Psoas muscle (tissue), 8 donors: ENCODE data around the gene REEP1. TPM values are rescaled to one million over a fixed set of nuclear protein-coding genes. Genes with fewer than 3 reads are reported as not detected.
A peak's percentile ranks its signal among the peaks of the same experiment; 100 is the strongest.

ENCODE experiments used
- ATAC-seq, 4 donors: fragments of 200-7000 bp; cut with Tn5 transposase; one replicate each; pipeline ENCODE4 v1.9.1; 2020; ENCODE audit warnings: moderate library complexity in 3 of 4, mild to moderate bottlenecking in 2 of 4
- DNase-seq, 2 donors: peaks; one replicate each; pipeline ENCODE4 v3.0.0-alpha.2; 2020
- H3K27ac ChIP-seq: fragments of 200-600 bp; one replicate; pipeline ENCODE4 v1.8.0; 2022
- H3K27me3 ChIP-seq, 3 donors: fragments of 200-600 bp in 1 of 3; one replicate each; pipeline versions ENCODE4 v1.6.1 to v1.8.0; 2013 to 2022; ENCODE audit warnings: low read length in 2 of 3, mild to moderate bottlenecking in 2 of 3, moderate library complexity in 1 of 3; ENCODE audit not compliant: insufficient read depth in 3 of 3
- H3K36me3 ChIP-seq, 2 donors: fragments of 200-600 bp in 1 of 2; one replicate each; pipeline versions ENCODE4 v1.6.1 to v1.8.0; 2013 to 2022; ENCODE audit warnings: low read depth in 1 of 2, mild to moderate bottlenecking in 1 of 2, moderate library complexity in 1 of 2; ENCODE audit not compliant: insufficient read depth in 1 of 2
- H3K4me1 ChIP-seq: fragments of 200-600 bp; one replicate; pipeline ENCODE4 v1.8.0; 2022
- H3K4me3 ChIP-seq: fragments of 200-600 bp; one replicate; pipeline ENCODE4 v1.8.0; 2022; ENCODE audit warnings: mild to moderate bottlenecking
- H3K9me3 ChIP-seq: fragments of 200-600 bp; one replicate; pipeline ENCODE4 v1.8.0; 2022
- WGBS, 3 donors: extraction: QIAGEN DNeasy Blood & Tissue Kit; methylation state at CpG; one replicate each; pipeline versions ENCODE4 v1.1.6 to v1.1.7; 2013; 5-methylcytosine and 5-hydroxymethylcytosine counted together
- intact Hi-C, 2 donors: fragments of 100-400 bp; cut with DNase I; formaldehyde crosslinking; loops; one replicate each; pipeline versions ENCODE4 v1.11.0 to v1.14.2; 2022
- polyA plus RNA-seq, 3 donors: library from polyadenylated mRNA; stranded (reverse); fragments of 200-250 nt; gene quantifications; one replicate each; pipeline ENCODE4 v1.2.3, GENCODE V29; 2013
- total RNA-seq, 4 donors: library from RNA; stranded (reverse); fragmentation: NEBNext Ultra II Directional in 2 of 4; extraction: Animal tissue kit (Norgen Biotek cat#: 25700) in 2 of 4; gene quantifications; one replicate each; pipeline versions ENCODE4 v1.2.1 to v1.2.4, GENCODE V29; 2021 to 2023
- TF ChIP-seq, protein P1 (sequence below): fragments of 200-600 bp; IDR thresholded peaks from one replicate; pipeline ENCODE4 v1.8.0; 2022; ENCODE audit warnings: antibody characterized with exemption
- donor health status: healthy with polysubstance abuse.
- donor health status: DM: no; HTN: no; CAD: no; lungs with moderate emphysema.
- donor health status: Bipolar disorder and iron deficiency.
- donor health status: healthy.
- donor health status: DM: yes; HTN: yes; CAD: no.
- donor health status: DM: no; HTN: no; CAD: no.
- donor health status: DM: no; HTN: no; CAD: no.
- donor health status: DM: yes; HTN: yes; CAD: no.

REEP1 gene
- total and polyA plus RNA-seq, 7 donors, result 1.2 to 16.1 (median 7.9) TPM

DNA sequence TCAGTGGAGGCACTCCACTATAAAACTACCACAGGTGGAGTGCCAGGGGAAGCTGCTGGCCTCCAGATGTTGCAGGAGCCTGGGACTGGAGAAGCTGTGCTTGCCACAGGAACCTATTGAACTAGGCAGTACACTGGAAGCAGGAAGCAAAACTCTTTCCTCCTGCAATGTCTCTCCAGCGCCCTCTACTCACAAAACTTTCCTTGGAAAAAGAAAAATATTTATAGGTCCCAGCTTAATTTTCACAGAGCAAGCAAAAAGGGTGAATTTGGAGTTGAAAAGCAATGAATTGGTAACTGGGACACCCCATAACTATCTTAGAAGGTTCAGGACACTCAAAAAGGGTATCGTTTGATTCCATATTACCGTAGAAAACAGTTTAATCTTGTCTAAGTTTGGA is 33.2 kb upstream of the REEP1 start:
- intact Hi-C loops, result no loop called here
- H3K4me3 ChIP-seq, result no peak overlapping the region
- 88 to 95% (median 95%) methylated on average over 3 of the region's 3 CpGs for WGBS, 3 donors
- DNase-seq (no peak), ATAC-seq (no peak)
- H3K36me3 ChIP-seq, result no peaks in the 10 kb centered on the region
- TF ChIP-seq, protein P1, sequence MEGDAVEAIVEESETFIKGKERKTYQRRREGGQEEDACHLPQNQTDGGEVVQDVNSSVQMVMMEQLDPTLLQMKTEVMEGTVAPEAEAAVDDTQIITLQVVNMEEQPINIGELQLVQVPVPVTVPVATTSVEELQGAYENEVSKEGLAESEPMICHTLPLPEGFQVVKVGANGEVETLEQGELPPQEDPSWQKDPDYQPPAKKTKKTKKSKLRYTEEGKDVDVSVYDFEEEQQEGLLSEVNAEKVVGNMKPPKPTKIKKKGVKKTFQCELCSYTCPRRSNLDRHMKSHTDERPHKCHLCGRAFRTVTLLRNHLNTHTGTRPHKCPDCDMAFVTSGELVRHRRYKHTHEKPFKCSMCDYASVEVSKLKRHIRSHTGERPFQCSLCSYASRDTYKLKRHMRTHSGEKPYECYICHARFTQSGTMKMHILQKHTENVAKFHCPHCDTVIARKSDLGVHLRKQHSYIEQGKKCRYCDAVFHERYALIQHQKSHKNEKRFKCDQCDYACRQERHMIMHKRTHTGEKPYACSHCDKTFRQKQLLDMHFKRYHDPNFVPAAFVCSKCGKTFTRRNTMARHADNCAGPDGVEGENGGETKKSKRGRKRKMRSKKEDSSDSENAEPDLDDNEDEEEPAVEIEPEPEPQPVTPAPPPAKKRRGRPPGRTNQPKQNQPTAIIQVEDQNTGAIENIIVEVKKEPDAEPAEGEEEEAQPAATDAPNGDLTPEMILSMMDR, result no peak
- H3K27me3 ChIP-seq, result no peaks in the 10 kb centered on the region
- no peaks in the 10 kb centered on the region for H3K4me1 ChIP-seq
- no peak overlapping the region for H3K27ac ChIP-seq
- no peaks in the 10 kb centered on the region for H3K9me3 ChIP-seq

DNA sequence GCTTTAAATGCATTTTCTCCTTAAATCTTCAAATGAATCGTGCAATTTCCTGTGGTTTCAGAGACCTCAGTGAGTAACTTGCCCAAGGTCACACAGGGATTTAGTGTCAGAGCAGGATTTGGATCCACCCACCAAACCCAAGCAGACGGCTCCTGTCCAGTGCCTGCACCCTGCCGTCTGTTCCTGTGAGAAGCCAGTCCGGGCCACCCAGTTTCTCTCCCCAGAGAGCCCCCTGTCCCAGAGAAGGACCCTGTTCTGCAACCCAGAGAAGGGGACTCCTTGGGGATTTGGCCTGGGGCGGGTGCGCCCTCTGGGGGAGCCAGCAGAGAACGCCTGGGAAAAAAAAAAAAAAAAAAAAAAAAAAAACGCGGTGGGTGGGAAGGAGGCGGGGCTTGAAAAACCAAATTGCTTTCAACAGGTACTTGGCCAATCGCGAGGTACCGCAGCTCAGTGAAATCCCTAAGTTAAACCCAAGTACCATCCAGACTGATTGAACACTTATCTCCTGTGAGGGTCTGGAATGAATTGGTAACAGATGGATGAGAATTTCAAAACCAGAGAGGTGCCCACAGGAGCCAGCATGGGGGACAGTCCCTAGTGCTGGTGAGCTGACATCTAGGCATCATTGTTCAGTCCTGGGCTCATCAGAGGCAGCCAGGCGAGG is 30.9 kb upstream of the REEP1 start:
- ATAC-seq (peak; percentile 49 to 89 (median 70)), DNase-seq (peak; percentile 21 to 65)
- Histone ChIP-seq H3K36me3 (no peaks in the 10 kb centered on the region), H3K4me1 (no peaks in the 10 kb centered on the region), H3K27me3 (no peaks in the 10 kb centered on the region), H3K4me3 (peak overlapping the region; percentile 20), H3K27ac (no peak overlapping the region), H3K9me3 (no peaks in the 10 kb centered on the region)
- intact Hi-C loops, result loop anchor here (1.0 to 5.0 kb wide), 4 partner anchors 36 to 147 kb away; no protein-coding TSS in a partner anchor
- TF ChIP-seq, protein P1, result peak; percentile 63
- 8 to 14% (median 9%) methylated on average over 12 to 14 of the region's 14 CpGs for WGBS, 3 donors

DNA sequence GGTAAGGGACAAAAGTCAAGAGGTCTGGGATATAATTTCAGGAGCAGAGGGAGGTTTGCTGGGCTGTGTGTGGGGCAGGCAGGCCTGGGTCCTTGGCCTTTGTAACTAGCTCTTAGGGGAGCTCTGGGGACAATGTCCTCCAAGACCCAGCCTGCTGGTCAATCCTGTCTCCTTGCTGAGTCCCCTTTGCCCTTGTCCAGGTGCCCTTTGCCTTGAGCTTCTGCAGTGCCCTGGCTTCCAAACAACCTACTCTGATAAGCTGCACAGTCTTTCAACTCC is 30.0 kb upstream of the REEP1 start:
- no peaks in the 10 kb centered on the region for H3K27me3 ChIP-seq
- no peak overlapping the region for H3K4me3 ChIP-seq
- intact Hi-C loops, result loop anchor here in 1 of 2 donors (5.0 kb wide), 1 partner anchor 35 kb away; no protein-coding TSS in a partner anchor
- no peaks in the 10 kb centered on the region for H3K9me3 ChIP-seq
- H3K4me1 ChIP-seq, result no peaks in the 10 kb centered on the region
- TF ChIP-seq, protein P1, result no peak
- no peaks in the 10 kb centered on the region for H3K36me3 ChIP-seq
- DNase-seq (no peak), ATAC-seq (no peak)
- no peak overlapping the region for H3K27ac ChIP-seq

DNA sequence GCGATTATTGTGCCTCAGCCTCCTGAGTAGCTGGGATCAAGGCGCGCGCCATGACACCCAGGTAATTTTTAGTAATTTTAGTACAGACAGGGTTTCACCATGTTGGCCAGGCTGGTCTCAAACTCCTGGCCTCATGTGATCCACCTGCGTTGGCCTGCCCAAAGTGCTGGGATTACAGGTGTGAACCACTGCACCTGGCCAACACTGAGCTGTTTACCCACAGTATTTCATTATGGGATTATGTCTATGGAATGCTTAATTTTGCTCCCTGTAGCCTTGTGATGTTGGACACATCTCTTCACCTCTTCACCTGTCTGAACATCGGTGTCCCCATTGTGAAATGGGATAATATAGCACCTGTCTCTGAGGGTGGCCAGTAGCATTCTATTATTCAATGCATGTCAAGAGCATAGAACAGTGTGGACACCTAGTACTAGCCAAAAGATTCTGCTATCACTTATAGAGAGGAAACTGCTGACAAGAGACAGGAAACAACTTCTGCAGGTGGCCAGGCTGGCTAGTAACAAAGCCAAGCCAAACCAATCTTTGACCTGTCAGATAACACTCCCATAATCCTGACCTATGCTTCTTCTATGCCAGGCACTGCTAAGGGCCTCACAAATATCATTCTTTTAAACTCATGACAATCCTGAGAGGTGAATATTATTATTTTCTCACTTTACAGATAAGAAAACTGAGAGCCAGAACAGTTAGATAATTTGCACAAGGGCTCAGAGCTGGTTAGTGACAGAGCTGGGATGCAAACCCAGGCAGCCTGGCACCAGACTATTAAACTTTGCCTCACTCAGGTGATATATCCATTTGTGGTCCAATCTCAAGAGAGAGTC is 29.4 kb upstream of the REEP1 start:
- Histone ChIP-seq H3K36me3 (no peaks in the 10 kb centered on the region), H3K9me3 (no peaks in the 10 kb centered on the region), H3K4me3 (no peak overlapping the region), H3K4me1 (no peaks in the 10 kb centered on the region), H3K27ac (no peak overlapping the region), H3K27me3 (no peaks in the 10 kb centered on the region)
- intact Hi-C loops, result loop anchor here in 1 of 2 donors (5.0 kb wide), 1 partner anchor 35 kb away; no protein-coding TSS in a partner anchor
- DNase-seq, result no peak
- no peak for ATAC-seq
- 86 to 96% (median 92%) methylated on average over 6 of the region's 6 CpGs for WGBS, 3 donors
- TF ChIP-seq, protein P1, result no peak
